Measurements from ENCODE around the gene ACACB. TPM values are rescaled to one million over a fixed set of nuclear protein-coding genes. Genes with fewer than 3 reads are reported as not detected.

The ACACB gene
- total RNA-seq, 1 donor from 2014 or later, result 1.7 TPM

GRCh38 chr12:109173443-109174240 lies 57.3 kb downstream of the ACACB start:
- no peaks in the 10 kb centered on the region for H3K27me3 Mint-ChIP-seq (ENCODE audit: unreplicated experiment)
- no peak overlapping the region for H3K27ac Mint-ChIP-seq (ENCODE audit: unreplicated experiment)
- no peaks in the 10 kb centered on the region for H3K9me3 Mint-ChIP-seq (ENCODE audit: unreplicated experiment)
- no peaks in the 10 kb centered on the region for H3K36me3 Mint-ChIP-seq (ENCODE audit: low read depth, unreplicated experiment)
- H3K4me3 Mint-ChIP-seq (ENCODE audit: unreplicated experiment), result no peak overlapping the region
- no peaks in the 10 kb centered on the region for H3K4me1 Mint-ChIP-seq (ENCODE audit: unreplicated experiment)
- DNase-seq (ENCODE audit: low spot score), result no peak
- TF ChIP-seq CTCF (IDR thresholded peaks at IDR 0.05; ENCODE audit: unreplicated experiment), result no peak

- Mint-ChIP-seq H3K36me3 (ENCODE audit: low read depth, unreplicated experiment) (no peaks in the 10 kb centered on the region), H3K4me3 (ENCODE audit: unreplicated experiment) (no peak overlapping the region), H3K4me1 (ENCODE audit: unreplicated experiment) (no peaks in the 10 kb centered on the region), H3K27me3 (ENCODE audit: unreplicated experiment) (no peaks in the 10 kb centered on the region), H3K27ac (ENCODE audit: unreplicated experiment) (no peak overlapping the region), H3K9me3 (ENCODE audit: unreplicated experiment) (no peaks in the 10 kb centered on the region)
- no peak for TF ChIP-seq CTCF (IDR thresholded peaks at IDR 0.05; ENCODE audit: unreplicated experiment)
- no peak for DNase-seq (ENCODE audit: low spot score)
Measured at GRCh38 chr12:109174468-109174867, 58.1 kb downstream of the ACACB start.

GRCh38 chr12:109178532-109178931 lies 62.1 kb downstream of the ACACB start:
- TF ChIP-seq CTCF (IDR thresholded peaks at IDR 0.05; ENCODE audit: unreplicated experiment), result no peak
- H3K27me3 Mint-ChIP-seq (ENCODE audit: unreplicated experiment), result no peaks in the 10 kb centered on the region
- H3K9me3 Mint-ChIP-seq (ENCODE audit: unreplicated experiment), result no peaks in the 10 kb centered on the region
- no peak overlapping the region for H3K4me3 Mint-ChIP-seq (ENCODE audit: unreplicated experiment)
- no peak overlapping the region for H3K27ac Mint-ChIP-seq (ENCODE audit: unreplicated experiment)
- H3K4me1 Mint-ChIP-seq (ENCODE audit: unreplicated experiment), result peaks cover 1% of the 10 kb centered on the region
- no peaks in the 10 kb centered on the region for H3K36me3 Mint-ChIP-seq (ENCODE audit: low read depth, unreplicated experiment)
- DNase-seq (ENCODE audit: low spot score), result no peak

- TF ChIP-seq CTCF (IDR thresholded peaks at IDR 0.05; ENCODE audit: unreplicated experiment), result no peak
- Mint-ChIP-seq H3K36me3 (ENCODE audit: low read depth, unreplicated experiment) (no peaks in the 10 kb centered on the region), H3K4me1 (ENCODE audit: unreplicated experiment) (peaks cover 3% of the 10 kb centered on the region), H3K4me3 (ENCODE audit: unreplicated experiment) (no peak overlapping the region), H3K9me3 (ENCODE audit: unreplicated experiment) (no peaks in the 10 kb centered on the region), H3K27me3 (ENCODE audit: unreplicated experiment) (peaks cover 1% of the 10 kb centered on the region), H3K27ac (ENCODE audit: unreplicated experiment) (no peak overlapping the region)
- DNase-seq (ENCODE audit: low spot score), result no peak
Measured at GRCh38 chr12:109179927-109180326, 63.5 kb downstream of the ACACB start.

- peaks cover 3% of the 10 kb centered on the region for H3K27me3 Mint-ChIP-seq (ENCODE audit: unreplicated experiment)
- no peaks in the 10 kb centered on the region for H3K36me3 Mint-ChIP-seq (ENCODE audit: low read depth, unreplicated experiment)
- H3K4me3 Mint-ChIP-seq (ENCODE audit: unreplicated experiment), result no peak overlapping the region
- H3K9me3 Mint-ChIP-seq (ENCODE audit: unreplicated experiment), result no peaks in the 10 kb centered on the region
- H3K4me1 Mint-ChIP-seq (ENCODE audit: unreplicated experiment), result peaks cover 3% of the 10 kb centered on the region
- DNase-seq (ENCODE audit: low spot score), result no peak
- no peak for TF ChIP-seq CTCF (IDR thresholded peaks at IDR 0.05; ENCODE audit: unreplicated experiment)
- H3K27ac Mint-ChIP-seq (ENCODE audit: unreplicated experiment), result no peak overlapping the region
Measured at GRCh38 chr12:109182041-109182839, 65.9 kb downstream of the ACACB start.
